HepG2 (cell line): ENCODE measurements around the gene PRKD2. TPM values are rescaled to one million over a fixed set of nuclear protein-coding genes. Genes with fewer than 3 reads are reported as not detected.

Experiments used
- ATAC-seq: fragments of 200-7000 bp; cut with Tn5 transposase; 3 replicates; pipeline ENCODE4 v1.9.1; 2020; ENCODE audit warnings: mild to moderate bottlenecking, moderate library complexity
- BruUV-seq: library from RNA; stranded (reverse); fragments of 400-500 nt; replicated peaks from 2 replicates; lab custom pipeline; 2021; lab: Mats Ljungman, UMichigan
- CTCF ChIA-PET: fragments of 300-600 bp; formaldehyde crosslinking; extraction: SDS; loops from one replicate; lab custom pipeline; 2021; ENCODE audit warnings: low total read pairs, inconsistent platforms, low intra/inter-chr PET ratio; lab: Yijun Ruan, JAX
- POLR2A ChIA-PET: fragments of 350-600 bp; sonication (Branson Sonifier 250); formaldehyde crosslinking; loops from one replicate; lab custom pipeline; 2020; ENCODE audit warnings: antibody characterized with exemption, inconsistent platforms; lab: Yijun Ruan, JAX
- DNase-seq: peaks from one replicate; pipeline ENCODE4 v3.0.0-alpha.2; 2015; ENCODE audit warnings: low spot score
- FAIRE-seq: peaks from 3 replicates; lab custom pipeline; 2011; peaks lifted over from hg19 to GRCh38; lab: Jason Lieb, UNC
- H2AFZ ChIP-seq: one replicate; pipeline ENCODE4 v1.6.1; 2011; ENCODE audit warnings: low read length, inconsistent platforms
- H3K27ac ChIP-seq: fragments of 300-600 bp; 3 replicates; pipeline ENCODE4 v1.8.0; 2011; ENCODE audit warnings: mixed run types, mild to moderate bottlenecking, mixed read lengths, low read length, inconsistent platforms; ENCODE audit not compliant: insufficient read depth; ENCODE audit errors: extremely low read length
- H3K27me3 ChIP-seq, 2 experiments: fragments of 200-600 bp in 1 of 2; 2 replicates in 1 of 2; 3 replicates in 1 of 2; pipeline versions ENCODE4 v1.6.0 to v1.8.0; 2011; ENCODE audit warnings: low read length in 2 of 2, mild to moderate bottlenecking in 2 of 2, moderate library complexity in 2 of 2, inconsistent platforms in 1 of 2; ENCODE audit not compliant: insufficient read depth in 2 of 2, control insufficient read depth in 1 of 2
- H3K36me3 ChIP-seq, 2 experiments: fragments of 200-600 bp in 1 of 2; replicated peaks in 1 of 2; 2 replicates in 1 of 2; 3 replicates in 1 of 2; pipeline versions ENCODE4 v1.5.1 to v1.8.0; 2011; ENCODE audit warnings: low read length in 2 of 2, inconsistent platforms in 1 of 2; ENCODE audit not compliant: insufficient read depth in 2 of 2, control insufficient read depth in 1 of 2
- H3K4me1 ChIP-seq: 2 replicates; pipeline ENCODE4 v1.5.1; 2012; ENCODE audit warnings: low read length, inconsistent platforms; ENCODE audit not compliant: insufficient read depth
- H3K4me2 ChIP-seq: 2 replicates; pipeline ENCODE4 v1.6.0; 2011; ENCODE audit warnings: low read depth, low read length, inconsistent platforms
- H3K4me3 ChIP-seq, 3 experiments: fragments of 200-600 bp in 1 of 3; sonication (generic), shearing (Covaris generic) in 1 of 3; replicated peaks in 1 of 3; 2 replicates each; pipeline ENCODE4 v1.5.1; 2011 to 2016; ENCODE audit warnings: low read length in 3 of 3, inconsistent platforms in 2 of 3, low read depth in 2 of 3, mild to moderate bottlenecking in 2 of 3, control low read depth in 1 of 3, mixed read lengths in 1 of 3; ENCODE audit not compliant: insufficient read depth in 1 of 3
- H3K79me2 ChIP-seq: one replicate; pipeline ENCODE4 v1.6.1; 2011; ENCODE audit warnings: low read length, inconsistent platforms; ENCODE audit not compliant: insufficient read depth
- H3K9ac ChIP-seq: 2 replicates; pipeline ENCODE4 v1.6.0; 2011; ENCODE audit warnings: mild to moderate bottlenecking, low read depth, low read length, inconsistent platforms; ENCODE audit not compliant: insufficient read depth
- H3K9me3 ChIP-seq: 2 replicates; pipeline ENCODE4 v1.5.1; 2012; ENCODE audit warnings: mild to moderate bottlenecking, low read length
- H4K20me1 ChIP-seq: 2 replicates; pipeline ENCODE4 v1.6.0; 2011; ENCODE audit warnings: inconsistent platforms, mild to moderate bottlenecking, low read length, moderate library complexity; ENCODE audit not compliant: insufficient read depth
- CHCHD3 ChIP-seq: sonication (generic); formaldehyde crosslinking; IDR thresholded peaks from 2 replicates; pipeline ENCODE4 v1.8.0; 2022; ENCODE audit warnings: mild to moderate bottlenecking, missing genetic modification reagents, moderate library complexity
- HNRNPH1 ChIP-seq: fragments of 200-400 bp; formaldehyde crosslinking; optimal IDR thresholded peaks from 2 replicates; pipeline ENCODE3; 2017; ENCODE audit warnings: mild to moderate bottlenecking, low read depth, low read length
- NFE2 ChIP-seq: sonication (generic); formaldehyde crosslinking; IDR thresholded peaks from 2 replicates; pipeline ENCODE4 v1.4.0; 2020; ENCODE audit warnings: missing genetic modification reagents
- REL ChIP-seq: sonication (generic); formaldehyde crosslinking; conservative IDR thresholded peaks from 2 replicates; pipeline ENCODE4 v1.8.0; 2022; ENCODE audit warnings: mild to moderate bottlenecking, missing genetic modification reagents, moderate library complexity
- SAFB2 ChIP-seq: sonication (generic); formaldehyde crosslinking; IDR thresholded peaks from 2 replicates; pipeline ENCODE4 v1.5.1; 2020; ENCODE audit warnings: missing genetic modification reagents, low read depth, mild to moderate bottlenecking, borderline replicate concordance
- SMC3 ChIP-seq: IDR thresholded peaks from 2 replicates; pipeline ENCODE4 v1.6.1; 2011; ENCODE audit warnings: low read length, improper control_type of control experiment
- TAF1 ChIP-seq: sonication (generic); formaldehyde crosslinking; IDR thresholded peaks from 2 replicates; pipeline ENCODE4 v1.4.0; 2020; ENCODE audit warnings: missing genetic modification reagents
- WGBS: methylation state at CpG from one replicate; pipeline ENCODE4 v1.1.6; 2017; ENCODE audit warnings: low lambda C conversion rate; 5-methylcytosine and 5-hydroxymethylcytosine counted together
- in situ Hi-C: cut with HindIII; loops from 2 replicates; pipeline ENCODE4 v1.10.0; 2017; ENCODE audit warnings: low pct_unique_long_range_greater_than_20kb; ENCODE audit not compliant: extremely low pct_ligation_motif_present
- intact Hi-C: fragments of 100-400 bp; cut with micrococcal nuclease; formaldehyde crosslinking; loops from one replicate; pipeline ENCODE4 v1.10.0; 2022; ENCODE audit not compliant: unreplicated experiment
- polyA plus RNA-seq, 8 experiments: library from polyadenylated mRNA; depleted of rRNA in 3 of 8; stranded (reverse) in 7 of 8; unstranded in 1 of 8; fragments of >200 nt; fragmentation: Illumina TruSeq in 4 of 8; extraction: Trizol in 4 of 8; gene quantifications; 2 replicates each; pipeline versions ENCODE4 v1.2.1 to v1.2.3, GENCODE V29; 2011 to 2016; ENCODE audit warnings: low read depth in 4 of 8, missing spikeins in 1 of 8, mixed read lengths in 1 of 8; ENCODE audit not compliant: insufficient read depth in 1 of 8
- total RNA-seq, 5 experiments: library from RNA; depleted of rRNA; stranded (reverse); fragments of >200 nt; fragmentation: Illumina TruSeq; extraction: Trizol; gene quantifications; 2 replicates each; pipeline ENCODE4 v1.2.3, GENCODE V29; 2016; ENCODE audit warnings: low read depth in 1 of 5
- TF ChIP-seq, protein P1 (sequence below): sonication (generic); formaldehyde crosslinking; IDR thresholded peaks from 2 replicates; pipeline ENCODE4 v1.8.0; 2023; ENCODE audit warnings: mild to moderate bottlenecking, missing genetic modification reagents
- TF ChIP-seq, protein P2 (sequence below): IDR thresholded peaks from 2 replicates; pipeline ENCODE4 v1.6.1; 2016; ENCODE audit warnings: missing genetic modification reagents, missing compliant biosample characterization
- TF ChIP-seq, protein P3 (sequence below): sonication (generic); formaldehyde crosslinking; IDR thresholded peaks from 2 replicates; pipeline ENCODE4 v1.5.0; 2020; ENCODE audit warnings: missing genetic modification reagents

The PRKD2 gene
- total and polyA plus RNA-seq, 2 of the 13 experiments (the other 11 are each of a cell fraction or from before 2014, with no cell fraction given) = 6.7 to 7.3 TPM

DNA sequence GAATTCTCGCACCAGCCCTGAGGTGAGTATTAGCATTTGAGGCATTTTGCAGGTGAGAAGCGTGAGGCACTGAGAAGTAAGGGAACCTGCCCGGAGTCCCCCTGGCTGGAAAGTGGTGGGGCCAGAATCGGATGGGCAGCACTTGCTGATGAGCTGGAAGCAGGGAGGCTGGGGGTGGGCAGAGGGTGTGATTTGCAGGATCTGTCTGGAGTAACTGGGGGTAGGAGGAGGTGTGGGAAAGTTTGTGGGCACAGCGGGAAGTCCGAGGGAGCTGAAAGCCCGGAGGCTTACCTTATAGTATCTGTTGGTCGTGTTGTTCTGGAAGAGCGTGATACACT lies 20.1 kb downstream of the PRKD2 start:
- ATAC-seq = no peak
- Histone ChIP-seq H3K36me3 (peaks cover 41 to 73% of the 10 kb centered on the region in 2 experiments), H3K4me3 (no peak overlapping the region), H3K4me1 (no peaks in the 10 kb centered on the region), H3K27me3 (no peaks in the 10 kb centered on the region), H3K9me3 (no peaks in the 10 kb centered on the region), H4K20me1 (no peaks in the 10 kb centered on the region), H3K9ac (no peak overlapping the region), H3K27ac (no peak overlapping the region), H3K79me2 (no peaks in the 10 kb centered on the region), H2AFZ (no peak overlapping the region), H3K4me2 (no peak overlapping the region)
- no peak for DNase-seq
- intact Hi-C loops (no loop called here), in situ Hi-C loops (no loop called here)
- FAIRE-seq = no peak
- TF ChIP-seq, protein P1, sequence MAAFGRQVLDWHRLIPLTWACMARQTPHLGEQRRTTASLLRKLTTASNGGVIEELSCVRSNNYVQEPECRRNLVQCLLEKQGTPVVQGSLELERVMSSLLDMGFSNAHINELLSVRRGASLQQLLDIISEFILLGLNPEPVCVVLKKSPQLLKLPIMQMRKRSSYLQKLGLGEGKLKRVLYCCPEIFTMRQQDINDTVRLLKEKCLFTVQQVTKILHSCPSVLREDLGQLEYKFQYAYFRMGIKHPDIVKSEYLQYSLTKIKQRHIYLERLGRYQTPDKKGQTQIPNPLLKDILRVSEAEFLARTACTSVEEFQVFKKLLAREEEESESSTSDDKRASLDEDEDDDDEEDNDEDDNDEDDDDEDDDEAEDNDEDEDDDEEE = no peak
- TF ChIP-seq REL (CRISPR knock-in tag) = no peak
- TF ChIP-seq, protein P2, sequence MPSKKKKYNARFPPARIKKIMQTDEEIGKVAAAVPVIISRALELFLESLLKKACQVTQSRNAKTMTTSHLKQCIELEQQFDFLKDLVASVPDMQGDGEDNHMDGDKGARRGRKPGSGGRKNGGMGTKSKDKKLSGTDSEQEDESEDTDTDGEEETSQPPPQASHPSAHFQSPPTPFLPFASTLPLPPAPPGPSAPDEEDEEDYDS (CRISPR knock-in tag) = no peak
- no peak for TF ChIP-seq HNRNPH1
- TF ChIP-seq TAF1 (CRISPR knock-in tag) = no peak
- no peak for TF ChIP-seq SMC3
- TF ChIP-seq NFE2 (CRISPR knock-in tag) = no peak
- no peak for TF ChIP-seq SAFB2 (CRISPR knock-in tag)
- TF ChIP-seq, protein P3, sequence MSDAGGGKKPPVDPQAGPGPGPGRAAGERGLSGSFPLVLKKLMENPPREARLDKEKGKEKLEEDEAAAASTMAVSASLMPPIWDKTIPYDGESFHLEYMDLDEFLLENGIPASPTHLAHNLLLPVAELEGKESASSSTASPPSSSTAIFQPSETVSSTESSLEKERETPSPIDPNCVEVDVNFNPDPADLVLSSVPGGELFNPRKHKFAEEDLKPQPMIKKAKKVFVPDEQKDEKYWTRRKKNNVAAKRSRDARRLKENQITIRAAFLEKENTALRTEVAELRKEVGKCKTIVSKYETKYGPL (CRISPR knock-in tag) = no peak
- TF ChIP-seq CHCHD3 (CRISPR knock-in tag) = no peak
- BruUV-seq = no TSS peak
- ChIA-PET CTCF (no interaction called here), POLR2A (no interaction called here)
- WGBS = 95% methylated on average over 9 of the region's 9 CpGs
